Mesenteric fat pad (tissue), 1 donor: ENCODE measurements around the gene SERPINA4. TPM values are rescaled to one million over a fixed set of nuclear protein-coding genes. Genes with fewer than 3 reads are reported as not detected.
A peak's percentile ranks its signal among the peaks of the same experiment; 100 is the strongest.
"Not testable (repeated sequence)": the region's sequence is repeated elsewhere in the genome, so short reads cannot be mapped to it uniquely, and the experiment has no call there.

Experiments used
- DNase-seq: peaks from one replicate; pipeline ENCODE4 v3.0.0-alpha.2; 2020; ENCODE audit warnings: low spot score
- total RNA-seq: library from RNA; stranded (reverse); fragmentation: NEBNext Ultra II Directional; extraction: Animal tissue kit (Norgen Biotek cat#: 25700); gene quantifications from one replicate; pipeline ENCODE4 v1.2.1, GENCODE V29; 2021
- donor health status: DM: yes; HTN: yes; CAD: no.

The SERPINA4 gene
- total RNA-seq, 1 donor from 2014 or later = not detected

DNA sequence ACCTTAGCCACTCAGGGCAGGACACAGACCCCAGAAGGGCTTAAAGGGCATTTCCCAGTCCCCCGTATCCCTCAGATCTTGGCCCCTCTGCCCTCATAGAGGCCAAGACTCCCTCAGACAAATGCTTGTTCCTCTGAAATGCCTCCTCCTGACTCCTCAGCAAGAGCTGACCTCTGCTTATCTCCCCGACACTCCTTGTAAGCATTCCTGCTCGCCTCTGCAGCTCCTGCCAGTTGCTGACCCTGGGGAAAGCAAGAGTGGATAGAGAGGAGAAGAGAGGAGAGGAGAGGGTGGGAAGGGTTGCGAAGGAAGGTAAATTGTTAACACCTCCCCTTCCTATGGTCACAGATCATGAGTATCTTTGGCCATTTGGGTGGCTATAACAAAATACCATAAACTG, 27.1 kb downstream of the SERPINA4 start:
- no peak for DNase-seq

- no peak for DNase-seq
Observed at GRCh38 chr14:94591073-94591472, 29.8 kb downstream of the SERPINA4 start.

GRCh38 chr14:94591871-94592270, 30.6 kb downstream of the SERPINA4 start:
- no peak for DNase-seq

- no peak for DNase-seq
Observed at GRCh38 chr14:94592457-94592856, 31.2 kb downstream of the SERPINA4 start.

DNA sequence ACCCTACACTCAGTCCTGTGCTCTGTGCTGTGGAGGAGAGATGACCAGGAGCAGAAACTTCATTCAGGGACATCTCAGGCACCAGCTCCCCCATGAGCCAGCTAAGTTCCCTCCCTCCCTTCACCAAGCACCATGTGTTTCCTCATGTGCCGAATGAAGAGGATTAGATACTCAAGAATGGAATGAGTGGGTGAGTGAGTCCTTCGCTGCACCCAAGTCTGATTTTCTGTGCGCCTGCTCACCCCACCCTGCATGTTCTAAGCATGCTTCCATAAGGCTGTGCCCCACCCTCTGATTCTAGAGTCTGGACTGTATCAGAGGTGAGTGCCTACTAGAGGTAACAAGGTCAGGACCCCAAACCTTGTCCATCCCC, 32.1 kb downstream of the SERPINA4 start:
- no peak for DNase-seq

DNA sequence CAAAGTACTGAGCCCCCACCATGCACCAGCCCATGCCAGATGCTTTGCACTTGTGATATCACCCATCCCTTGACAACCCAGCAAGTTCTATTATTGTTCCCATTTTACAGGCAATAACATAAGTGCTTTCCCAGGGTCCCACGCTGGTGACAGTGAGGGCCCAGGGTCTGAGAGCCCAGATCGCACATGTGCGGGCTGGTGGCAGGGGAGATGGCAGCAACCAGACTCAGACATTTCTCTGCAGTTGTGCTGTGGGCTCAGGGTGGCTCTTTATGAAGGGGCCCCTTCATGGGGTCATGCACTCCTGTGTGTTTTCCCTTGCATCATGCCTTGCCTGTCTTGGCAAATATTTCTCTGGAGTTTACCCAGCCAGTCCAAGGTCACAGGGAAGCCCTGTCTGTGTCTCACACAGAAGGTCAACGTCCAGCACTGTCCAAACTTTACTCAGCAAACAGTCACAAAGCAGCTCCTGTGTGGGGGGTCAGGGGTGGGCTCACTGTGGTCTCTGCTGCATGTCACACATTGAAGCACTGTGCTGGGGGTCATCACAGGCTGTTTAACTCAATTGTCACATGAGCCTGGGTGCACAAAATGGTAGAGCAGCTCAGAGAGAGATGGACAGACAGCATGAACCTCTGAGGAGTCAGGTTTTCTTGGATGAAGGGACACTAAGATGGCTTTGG, 32.6 kb downstream of the SERPINA4 start:
- no peak for DNase-seq

GRCh38 chr14:94594441-94594840, 33.2 kb downstream of the SERPINA4 start:
- DNase-seq = no peak

- DNase-seq = no peak
Observed at GRCh38 chr14:94595912-94596311, 34.7 kb downstream of the SERPINA4 start.

GRCh38 chr14:94596361-94596760, 35.1 kb downstream of the SERPINA4 start:
- no peak for DNase-seq

GRCh38 chr14:94597788-94598187, 36.5 kb downstream of the SERPINA4 start:
- no peak for DNase-seq

DNA sequence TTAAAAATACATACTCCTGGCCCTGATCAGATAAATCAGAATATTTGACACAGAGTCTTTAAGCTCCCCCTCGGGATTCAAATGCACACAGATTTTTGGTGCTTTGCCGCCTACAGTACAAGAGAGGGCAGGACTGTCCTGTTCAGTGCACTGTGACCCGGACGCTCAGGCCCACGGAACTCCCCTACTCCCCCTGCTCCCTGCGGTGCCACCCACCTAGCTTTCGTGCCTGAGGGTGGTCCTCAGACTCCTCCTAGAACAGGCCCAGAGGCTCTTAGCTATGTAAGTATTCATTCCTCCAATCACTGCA, 37.2 kb downstream of the SERPINA4 start:
- no peak for DNase-seq

- DNase-seq = no peak
Observed at GRCh38 chr14:94598816-94599655, 37.8 kb downstream of the SERPINA4 start.

DNA sequence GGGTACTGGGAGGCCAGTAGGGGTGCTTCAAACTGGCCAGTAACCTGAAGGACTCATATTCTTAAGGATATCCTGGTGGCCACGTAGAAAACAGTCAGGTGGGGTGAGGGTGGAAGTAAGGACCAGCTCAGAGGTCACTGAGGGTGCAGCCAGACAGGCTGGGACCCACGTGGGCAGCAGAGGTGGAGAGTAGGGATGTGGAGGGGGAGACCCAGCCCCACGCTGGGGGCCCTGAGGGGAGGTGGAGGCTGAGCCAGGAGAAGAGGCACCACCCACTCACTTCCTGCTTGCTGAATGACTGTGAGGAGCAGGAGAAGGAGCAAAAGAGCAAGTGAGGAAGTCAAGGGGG, 38.4 kb downstream of the SERPINA4 start:
- no peak for DNase-seq

DNA sequence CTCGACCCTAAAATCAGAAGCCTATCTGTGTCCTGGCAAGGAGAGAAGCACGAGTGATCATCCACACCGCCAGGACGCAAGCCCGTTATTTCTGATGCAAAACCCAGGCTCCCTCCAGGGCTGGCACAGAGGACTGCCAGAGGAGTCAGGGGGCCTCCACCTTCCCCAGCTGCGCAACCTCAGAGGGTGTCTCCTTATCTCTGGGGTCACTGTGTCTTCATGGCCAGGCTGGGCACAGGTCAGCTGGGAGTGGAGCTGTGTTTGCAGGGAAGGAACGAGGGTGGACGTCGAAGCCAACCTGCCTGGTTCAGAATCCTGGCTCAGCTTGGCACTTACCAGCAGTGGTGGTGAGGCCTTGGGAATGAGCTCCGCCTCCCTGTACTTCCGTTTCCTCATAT, 38.9 kb downstream of the SERPINA4 start:
- DNase-seq = no peak

GRCh38 chr14:94601884-94602391, 40.7 kb downstream of the SERPINA4 start:
- no peak for DNase-seq

DNA sequence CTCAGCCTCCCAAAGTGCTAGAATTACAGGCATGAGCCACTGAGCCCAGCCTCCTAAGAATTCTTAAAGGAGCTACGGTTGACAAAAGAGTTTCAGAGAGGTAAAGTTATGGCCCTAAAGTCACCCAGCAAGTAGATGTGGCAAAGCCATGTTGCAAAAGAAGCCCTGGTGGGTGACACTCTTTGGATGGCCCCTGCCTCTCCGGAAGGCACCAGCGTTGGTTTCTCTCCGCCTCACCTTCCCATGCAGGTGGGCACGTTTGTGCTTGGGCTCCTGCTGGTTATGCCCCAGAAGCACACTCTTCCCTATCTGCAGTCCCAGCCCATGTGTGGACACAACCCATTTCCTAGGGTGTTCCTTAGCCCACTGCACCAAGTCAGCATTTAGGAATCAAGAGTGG, 41.5 kb downstream of the SERPINA4 start:
- DNase-seq = no peak

DNA sequence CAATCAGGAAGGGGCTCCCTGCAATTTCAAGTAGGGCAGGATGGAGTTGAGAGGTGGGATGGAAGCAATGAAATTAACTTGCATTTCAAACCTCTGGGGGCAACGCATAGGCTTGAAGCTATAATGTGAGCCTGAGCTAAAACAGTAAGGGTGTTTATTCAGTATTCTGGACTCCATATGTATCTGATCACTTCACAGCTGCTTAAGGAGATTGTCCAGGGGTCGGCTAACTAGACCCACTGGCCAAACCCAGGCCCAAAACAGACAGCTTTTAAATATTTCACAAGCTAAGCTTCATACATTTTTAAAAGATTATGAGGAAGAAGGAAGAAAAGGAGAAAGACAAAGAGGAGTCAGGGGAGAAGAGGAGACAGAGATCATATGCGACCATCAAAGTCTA, 44.1 kb downstream of the SERPINA4 start:
- DNase-seq = no peak

DNA sequence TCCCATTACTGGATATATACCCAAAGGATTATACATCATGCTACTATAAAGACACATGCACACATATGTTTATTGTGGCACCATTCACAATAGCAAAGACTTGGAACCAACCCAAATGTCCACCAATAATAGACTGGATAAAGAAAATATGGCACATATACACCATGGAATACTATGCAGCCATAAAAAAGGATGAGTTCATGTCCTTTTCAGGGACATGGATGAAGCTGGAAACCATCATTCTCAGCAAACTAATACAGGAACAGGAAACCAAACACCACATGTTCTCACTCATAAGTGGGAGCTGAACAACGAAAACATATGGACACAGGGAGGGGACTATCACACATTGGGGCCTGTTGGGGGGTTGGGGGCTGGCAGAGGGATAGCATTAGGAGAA, 47.7 kb downstream of the SERPINA4 start:
- DNase-seq = not testable (repeated sequence)

DNA sequence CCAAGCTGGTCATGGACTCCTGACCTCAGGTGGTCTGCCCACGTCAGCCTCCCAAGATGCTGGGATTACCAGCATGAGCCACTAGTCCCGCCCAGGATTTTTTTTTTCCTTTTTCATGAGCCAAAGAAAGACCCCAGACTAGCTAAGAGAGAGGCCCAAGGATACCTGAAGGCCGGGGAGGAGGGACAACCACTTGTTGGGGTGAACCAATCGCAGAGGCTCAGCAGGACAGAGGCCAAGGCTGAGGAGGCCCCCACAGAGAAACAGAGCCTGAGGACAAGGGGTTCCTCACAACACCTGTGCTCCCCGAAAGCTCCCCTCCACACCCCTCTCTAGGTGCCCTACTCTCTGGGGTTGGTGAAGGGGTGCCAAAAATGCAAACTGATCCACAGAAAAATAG, 49.9 kb downstream of the SERPINA4 start:
- DNase-seq = no peak

GRCh38 chr14:94612174-94612573, 50.9 kb downstream of the SERPINA4 start, which contains the start of gene SERPINA3:
SERPINA3 (plus strand) TSS chr14:94612391; CDS start chr14:94614442, 2,051 bp downstream.
- DNase-seq = no peak

DNA sequence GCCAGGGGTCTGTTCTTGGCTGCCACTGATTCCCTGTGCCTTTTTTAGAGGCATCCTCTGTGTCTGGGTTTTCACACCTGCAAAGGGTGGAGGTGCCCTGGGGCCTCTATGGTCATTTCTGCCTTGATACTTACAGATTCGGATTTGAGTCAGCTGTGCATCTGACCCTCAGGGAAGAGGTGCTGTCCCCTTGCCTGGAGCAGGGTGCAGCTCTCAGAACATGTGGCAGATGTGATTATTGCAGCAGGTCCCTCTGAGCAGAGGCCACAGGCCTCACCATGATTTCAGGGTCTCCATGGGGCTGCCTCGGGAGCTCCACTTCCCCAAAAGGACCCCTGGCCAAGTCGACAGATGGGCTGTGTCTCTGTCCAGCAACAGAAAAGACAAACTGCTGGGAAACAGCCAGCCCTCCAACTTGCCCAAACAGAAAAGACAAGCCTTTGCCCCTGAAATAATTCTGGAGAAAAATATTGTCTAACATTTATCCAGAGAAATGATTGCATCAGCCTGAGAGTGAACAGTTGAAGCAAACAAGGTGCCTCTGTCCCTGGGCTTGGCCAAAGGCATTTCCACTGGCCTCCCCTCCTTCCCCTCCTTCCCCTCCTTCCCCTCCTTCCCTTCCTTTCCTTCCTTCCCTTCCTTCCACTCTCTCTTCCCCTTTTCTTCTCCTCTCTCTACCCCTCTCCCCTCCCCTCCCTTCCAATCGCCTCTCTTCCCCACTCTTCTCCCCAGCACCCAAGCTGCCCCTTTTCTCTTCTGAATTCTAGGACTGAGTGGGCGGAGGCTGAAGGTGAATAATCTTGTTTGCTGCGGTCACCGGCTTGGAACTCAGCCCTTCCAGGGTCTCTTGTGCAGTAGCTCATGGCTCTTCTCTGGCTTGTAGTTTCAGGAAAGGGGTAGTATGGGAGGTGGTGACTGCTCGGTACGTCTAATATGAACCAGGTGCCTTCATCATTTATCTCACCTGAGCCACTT, 51.6 kb downstream of the SERPINA4 start:
- peak; percentile 79 for DNase-seq
